ENCODE measurements around the gene CYTH2. TPM values are rescaled to one million over a fixed set of nuclear protein-coding genes. Genes with fewer than 3 reads are reported as not detected.

Gene CYTH2
- polyA plus RNA-seq, 1 of the 3 experiments (the other 2 are of a cell fraction): 69.5 TPM

- no peak for TF ChIP-seq NFIC (IDR thresholded peaks at IDR 0.05; ENCODE audit: borderline replicate concordance)
Observed at GRCh38 chr19:48529156-48529555, 60.0 kb downstream of the CYTH2 start (continued).

- Histone ChIP-seq H4K20me1 (ENCODE audit: insufficient read depth) (no peaks in the 10 kb centered on the region), H3K36me3 (replicated peaks in 1 of 2; ENCODE audit: control insufficient read depth in 1 of 2, insufficient read depth in 2 of 2, low read length in 1 of 2) (no peaks in the 10 kb centered on the region), H3K27ac (ENCODE audit: low read depth in 2 of 2, low read length in 1 of 2) (no peak overlapping the region), H3K9ac (no peak overlapping the region), H3K79me2 (ENCODE audit: insufficient read depth) (no peaks in the 10 kb centered on the region), H3F3A (replicated peaks; ENCODE audit: insufficient read depth) (no peaks in the 10 kb centered on the region), H3K9me2 (no peaks in the 10 kb centered on the region), H3K27me3 (ENCODE audit: insufficient read depth) (no peaks in the 10 kb centered on the region), H3K4me2 (0 out of 2 replicates have a peak overlapping the region, but pooled peaks have one; percentile 40), H3K4me1 (ENCODE audit: control insufficient read depth in 1 of 2, insufficient read depth in 2 of 2, low read depth in 1 of 2, low read length in 1 of 2) (peaks cover 0 to 2% of the 10 kb centered on the region in 2 experiments; a peak in 1 of 4 replicates), H3K9me3 (no peaks in the 10 kb centered on the region; the same call in 1 of the 2 replicates), H2AFZ (ENCODE audit: low read depth) (peak overlapping the region; percentile 77; the same call in 1 of the 2 replicates), H3K4me3 (ENCODE audit: low read depth in 2 of 2, low read length in 1 of 2) (no peak overlapping the region)
- 0 out of 2 replicates have a peak, but pooled peaks have one; percentile 25 for TF ChIP-seq MXI1 (IDR thresholded peaks at IDR 0.05; ENCODE audit: low read depth, low read length)
- TF ChIP-seq NRF1 (IDR thresholded peaks at IDR 0.05; ENCODE audit: low read depth, low read length): no peak
- no peak for TF ChIP-seq EZH2phosphoT487 (IDR thresholded peaks at IDR 0.05; ENCODE audit: borderline replicate concordance, low read depth)
- 0 out of 2 replicates have a peak, but pooled peaks have one; percentile 25 for TF ChIP-seq TCF12 (IDR thresholded peaks at IDR 0.05)
- no peak for TF ChIP-seq CTCF (IDR thresholded peaks at IDR 0.05)
- WGBS (ENCODE audit: low lambda C conversion rate): 41% methylated on average over 19 of the region's 20 CpGs
- DNase-seq: peak; percentile 81
- CTCF ChIA-PET: interaction anchor here (0.6 to 1.0 kb wide), 2 partner anchors 15 to 65 kb away, joined by 3 read pairs; no protein-coding TSS in a partner anchor
- POLR2A ChIA-PET: interaction anchor here (0.8 to 1.2 kb wide), 2 partner anchors 10 to 16 kb away, joined by 3 to 4 read pairs; no protein-coding TSS in a partner anchor
Observed at GRCh38 chr19:48530066-48530720, 61.0 kb downstream of the CYTH2 start.

GRCh38 chr19:48530770-48531169 lies 61.6 kb downstream of the CYTH2 start:
- H3K9ac ChIP-seq: no peak overlapping the region
- no peak overlapping the region for H3K4me3 ChIP-seq (ENCODE audit: low read depth in 2 of 2, low read length in 1 of 2)
- H3K27ac ChIP-seq (ENCODE audit: low read depth in 2 of 2, low read length in 1 of 2): no peak overlapping the region
- no peak overlapping the region for H3K4me2 ChIP-seq
- no peak for DNase-seq
- CTCF ChIA-PET: interaction anchor here (1.0 kb wide), 1 partner anchor 65 kb away, joined by 3 read pairs; no protein-coding TSS in a partner anchor
- H3F3A ChIP-seq (replicated peaks; ENCODE audit: insufficient read depth): no peaks in the 10 kb centered on the region
- no peaks in the 10 kb centered on the region; the same call in 1 of the 2 replicates for H3K9me3 ChIP-seq
- no peaks in the 10 kb centered on the region for H3K27me3 ChIP-seq (ENCODE audit: insufficient read depth)
- H3K36me3 ChIP-seq (replicated peaks in 1 of 2; ENCODE audit: control insufficient read depth in 1 of 2, insufficient read depth in 2 of 2, low read length in 1 of 2): no peaks in the 10 kb centered on the region
- TF ChIP-seq GATA2 (CRISPR knock-in tag; IDR thresholded peaks at IDR 0.05) (no peak), ELF1 (IDR thresholded peaks at IDR 0.05) (no peak), PBX3 (IDR thresholded peaks at IDR 0.05) (no peak), FOSL2 (IDR thresholded peaks at IDR 0.05; ENCODE audit: borderline replicate concordance, low read depth) (no peak)
- no peaks in the 10 kb centered on the region for H3K79me2 ChIP-seq (ENCODE audit: insufficient read depth)
- H3K9me2 ChIP-seq: no peaks in the 10 kb centered on the region
- no peaks in the 10 kb centered on the region for H4K20me1 ChIP-seq (ENCODE audit: insufficient read depth)
- H3K4me1 ChIP-seq (ENCODE audit: control insufficient read depth in 1 of 2, insufficient read depth in 2 of 2, low read depth in 1 of 2, low read length in 1 of 2): peaks cover 0 to 2% of the 10 kb centered on the region in 2 experiments; a peak in 1 of 4 replicates
- POLR2A ChIA-PET: interaction anchor here (0.8 to 1.2 kb wide), 2 partner anchors 9 to 17 kb away, joined by 3 to 4 read pairs; no protein-coding TSS in a partner anchor
- WGBS (ENCODE audit: low lambda C conversion rate): 86% methylated on average over 6 of the region's 6 CpGs
- H2AFZ ChIP-seq (ENCODE audit: low read depth): no peak overlapping the region

Other genes with a start within 250 kb of the CYTH2 start
- gene CARD8, start 213.5 kb upstream of the CYTH2 start, polyA plus RNA-seq (2012; rRNA removed): 16.4 and 21.7 TPM in 2 replicates
- 0.47 and 0.61 TPM in 2 replicates for gene ZNF114, start 199.3 kb upstream of the CYTH2 start, polyA plus RNA-seq (2012; rRNA removed)
- gene EMP3, start 143.8 kb upstream of the CYTH2 start, polyA plus RNA-seq (2012; rRNA removed): 263 and 277 TPM in 2 replicates
- gene TMEM143, start 105.4 kb upstream of the CYTH2 start, polyA plus RNA-seq (2012; rRNA removed): 20.2 and 21.9 TPM in 2 replicates
- 0.08 TPM in 1 of 2 replicates, not detected in the other for gene SYNGR4, start 105.0 kb upstream of the CYTH2 start, polyA plus RNA-seq (2012; rRNA removed)
- 119 and 138 TPM in 2 replicates for gene KDELR1, start 77.8 kb upstream of the CYTH2 start, polyA plus RNA-seq (2012; rRNA removed)
- gene GRIN2D, start 75.7 kb upstream of the CYTH2 start, polyA plus RNA-seq (2012; rRNA removed): 0.54 and 0.92 TPM in 2 replicates
- 34.1 and 36.6 TPM in 2 replicates for gene GRWD1, start 23.4 kb upstream of the CYTH2 start, polyA plus RNA-seq (2012; rRNA removed)
- gene KCNJ14, start 13.8 kb upstream of the CYTH2 start, polyA plus RNA-seq (2012; rRNA removed): 1.1 and 1.2 TPM in 2 replicates
- 2.0 and 3.2 TPM in 2 replicates for gene LMTK3, start 42.5 kb downstream of the CYTH2 start, polyA plus RNA-seq (2012; rRNA removed)
- gene SULT2B1, start 82.8 kb downstream of the CYTH2 start, polyA plus RNA-seq (2012; rRNA removed): 0.86 and 0.92 TPM in 2 replicates
- not detected in 2 replicates for gene SPACA4, start 137.4 kb downstream of the CYTH2 start, polyA plus RNA-seq (2012; rRNA removed)
- 0.44 TPM in 1 of 2 replicates, not detected in the other for gene FAM83E, start 145.7 kb downstream of the CYTH2 start, polyA plus RNA-seq (2012; rRNA removed)
- 2,114 and 2,225 TPM in 2 replicates for gene RPL18, start 149.8 kb downstream of the CYTH2 start, polyA plus RNA-seq (2012; rRNA removed)
- gene SPHK2, start 150.1 kb downstream of the CYTH2 start, polyA plus RNA-seq (2012; rRNA removed): 14.1 and 14.8 TPM in 2 replicates
- 7.8 and 12.6 TPM in 2 replicates for gene DBP, start 168.0 kb downstream of the CYTH2 start, polyA plus RNA-seq (2012; rRNA removed)
- 13.1 and 13.5 TPM in 2 replicates for gene CA11, start 176.8 kb downstream of the CYTH2 start, polyA plus RNA-seq (2012; rRNA removed)
- 0.57 and 0.74 TPM in 2 replicates for gene NTN5, start 203.6 kb downstream of the CYTH2 start, polyA plus RNA-seq (2012; rRNA removed)
- gene FUT2, start 226.6 kb downstream of the CYTH2 start, polyA plus RNA-seq (2012; rRNA removed): not detected in 2 replicates

Data from SK-N-SH (cell line).